GM12878 (cell line): ENCODE data around the gene F2. TPM values are rescaled to one million over a fixed set of nuclear protein-coding genes. Genes with fewer than 3 reads are reported as not detected.

Experiments
- ATAC-seq: fragments of 200-7000 bp; cut with Tn5 transposase; 3 replicates; pipeline ENCODE4 v1.9.1; 2020; ENCODE audit warnings: mild to moderate bottlenecking, moderate library complexity
- BruUV-seq: library from RNA; stranded (reverse); fragments of 400-500 nt; replicated peaks from 2 replicates; lab custom pipeline; 2021; lab: Mats Ljungman, UMichigan
- CTCF ChIA-PET: fragments of 300-600 bp; sonication (Branson Sonifier 250); formaldehyde crosslinking; extraction: SDS; loops from one replicate; lab custom pipeline; 2021; ENCODE audit warnings: inconsistent platforms; lab: Yijun Ruan, JAX
- POLR2A ChIA-PET: fragments of 350-600 bp; formaldehyde crosslinking; extraction: SDS; loops from one replicate; lab custom pipeline; 2021; ENCODE audit warnings: inconsistent platforms; lab: Charles Lee
- RAD21 ChIA-PET: fragments of 300-600 bp; sonication (Branson Sonifier 250); formaldehyde crosslinking; loops from one replicate; lab custom pipeline; 2023; ENCODE audit warnings: antibody characterized with exemption; ENCODE audit not compliant: unreplicated experiment; lab: Charles Lee
- SMC1A ChIA-PET: fragments of 300-600 bp; sonication (Branson Sonifier 250); formaldehyde crosslinking; loops from one replicate; lab custom pipeline; 2023; ENCODE audit not compliant: unreplicated experiment, uncharacterized antibody; lab: Charles Lee
- DNase-seq: peaks from one replicate; pipeline ENCODE4 v3.0.0-alpha.2; 2011; ENCODE audit warnings: low read depth, low spot score
- FAIRE-seq: peaks from 3 replicates; lab custom pipeline; 2011; peaks lifted over from hg19 to GRCh38; lab: Jason Lieb, UNC
- H2AFZ ChIP-seq: 2 replicates; pipeline ENCODE4 v1.6.0; 2011; ENCODE audit warnings: low read depth, low read length, control low read depth; ENCODE audit not compliant: control insufficient read depth
- H3K27ac ChIP-seq: 2 replicates; pipeline ENCODE4 v1.5.1; 2011; ENCODE audit warnings: control low read depth; ENCODE audit not compliant: control insufficient read depth, insufficient read depth
- H3K27me3 ChIP-seq, 2 experiments: replicated peaks in 1 of 2; 2 replicates each; pipeline versions ENCODE4 v1.6.0 to v1.6.1; 2011; ENCODE audit warnings: low read length in 1 of 2; ENCODE audit not compliant: control insufficient read depth in 2 of 2, insufficient read depth in 2 of 2
- H3K36me3 ChIP-seq, 2 experiments: 2 replicates each; pipeline ENCODE4 v1.5.1; 2011; ENCODE audit warnings: low read length in 1 of 2; ENCODE audit not compliant: control insufficient read depth in 2 of 2, insufficient read depth in 2 of 2
- H3K4me1 ChIP-seq: 2 replicates; pipeline ENCODE4 v1.6.1; 2011; ENCODE audit warnings: mild to moderate bottlenecking, low read length, moderate library complexity, mixed read lengths; ENCODE audit not compliant: control insufficient read depth, insufficient read depth
- H3K4me2 ChIP-seq: 2 replicates; pipeline ENCODE4 v1.6.0; 2011; ENCODE audit warnings: control low read depth; ENCODE audit not compliant: control insufficient read depth, insufficient read depth
- H3K4me3 ChIP-seq: fragments of 200-600 bp; sonication (generic); 2 replicates; pipeline ENCODE4 v1.5.1; 2016
- H3K79me2 ChIP-seq: 2 replicates; pipeline ENCODE4 v1.6.0; 2011; ENCODE audit warnings: low read length; ENCODE audit not compliant: control insufficient read depth, insufficient read depth
- H3K9ac ChIP-seq: 2 replicates; pipeline ENCODE4 v1.8.0; 2011; ENCODE audit warnings: low read length, control low read depth, mixed read lengths; ENCODE audit not compliant: control insufficient read depth, insufficient read depth
- H3K9me3 ChIP-seq: replicated peaks from 3 replicates; pipeline ENCODE4 v1.5.1; 2011; ENCODE audit warnings: mild to moderate bottlenecking, low read length; ENCODE audit not compliant: control insufficient read depth, insufficient read depth
- H4K20me1 ChIP-seq: 2 replicates; pipeline ENCODE4 v1.6.0; 2011; ENCODE audit not compliant: control insufficient read depth, insufficient read depth
- BRCA1 ChIP-seq: IDR thresholded peaks from 2 replicates; pipeline ENCODE4 v1.6.1; 2011; ENCODE audit warnings: low read depth, low read length, improper control_type of control experiment
- CREB1 ChIP-seq: IDR thresholded peaks from 2 replicates; pipeline ENCODE4 v1.6.1; 2012; ENCODE audit warnings: low read depth, mild to moderate bottlenecking, inconsistent platforms
- EP300 ChIP-seq, 2 experiments: fragments of 150-350 bp in 1 of 2; IDR thresholded peaks; 2 replicates each; pipeline ENCODE4 v1.6.1; 2011 to 2012; ENCODE audit warnings: low read depth in 2 of 2, low read length in 2 of 2, borderline replicate concordance in 1 of 2, improper control_type of control experiment in 1 of 2, inconsistent platforms in 1 of 2; ENCODE audit not compliant: control insufficient read depth in 1 of 2
- MEF2A ChIP-seq: IDR thresholded peaks from 2 replicates; pipeline ENCODE4 v1.6.1; 2011; ENCODE audit warnings: low read depth, mild to moderate bottlenecking, low read length, moderate library complexity; ENCODE audit not compliant: insufficient read depth
- SKIL ChIP-seq: fragments of 450-650 bp; IDR thresholded peaks from 2 replicates; pipeline ENCODE4 v1.6.1; 2017; ENCODE audit warnings: mild to moderate bottlenecking, low read depth, inconsistent platforms; ENCODE audit not compliant: poor library complexity, severe bottlenecking
- SREBF2 ChIP-seq: IDR thresholded peaks from 2 replicates; pipeline ENCODE4 v1.6.1; 2012; ENCODE audit warnings: mild to moderate bottlenecking, low read length
- ZNF687 ChIP-seq: fragments of 450-650 bp; IDR thresholded peaks from 2 replicates; pipeline ENCODE4 v1.6.1; 2017; ENCODE audit warnings: mild to moderate bottlenecking, moderate library complexity
- WGBS: methylation state at CpG from one replicate; pipeline ENCODE4 v1.1.6; 2016; ENCODE audit warnings: low lambda C conversion rate; ENCODE audit not compliant: insufficient replicate concordance, insufficient coverage; ENCODE audit errors: missing lambda C conversion rate; 5-methylcytosine and 5-hydroxymethylcytosine counted together
- in situ Hi-C: fragments of 300-500 bp; cut with MboI; formaldehyde crosslinking; loops from 9 replicates; pipeline ENCODE4 v1.14.3; 2018; ENCODE audit warnings: mixed read lengths
- intact Hi-C: fragments of 100-400 bp; cut with micrococcal nuclease; formaldehyde crosslinking; loops from one replicate; pipeline ENCODE4 v1.14.2; 2022; ENCODE audit not compliant: unreplicated experiment
- polyA plus RNA-seq, 11 experiments: library from polyadenylated mRNA; depleted of rRNA in 4 of 11; unstranded in 6 of 11; stranded (reverse) in 5 of 11; fragments of >200 nt; fragmentation: Nextera tagmentation in 4 of 11; fragmentation: Illumina TruSeq in 1 of 11; extraction: Ambion mirVana in 4 of 11; extraction: Trizol in 1 of 11; gene quantifications; 1 replicate in 1 of 11; 2 replicates in 10 of 11; pipeline versions ENCODE4 v1.2.1 to v1.2.3, GENCODE V29; 2011 to 2016; ENCODE audit warnings: inconsistent platforms in 2 of 11, missing spikeins in 2 of 11, low read depth in 1 of 11
- total RNA-seq, 4 experiments: library from RNA; depleted of rRNA in 3 of 4; stranded (reverse); fragments of >200 nt in 3 of 4; fragmentation: Illumina TruSeq in 1 of 4; extraction: Trizol in 1 of 4; gene quantifications; 2 replicates each; pipeline versions ENCODE4 v1.2.1 to v1.2.3, GENCODE V29; 2013 to 2021

Gene F2
- total and polyA plus RNA-seq, 10 of the 15 experiments (the other 5 are each of a cell fraction or from before 2014, with no cell fraction given) = 0.23 to 0.72 TPM; not detected in 8

GRCh38 chr11:46697303-46697702 is 21.7 kb upstream of the F2 start:
- BruUV-seq = no TSS peak
- FAIRE-seq = no peak
- CTCF ChIA-PET = no interaction called here
- H3K4me3 ChIP-seq = no peak overlapping the region
- no peak overlapping the region for H2AFZ ChIP-seq
- no peak for DNase-seq
- H4K20me1 ChIP-seq = no peaks in the 10 kb centered on the region
- POLR2A ChIA-PET = interaction anchor here (1.2 kb wide), 1 partner anchor 9 kb away, joined by 3 read pairs; no protein-coding TSS in a partner anchor
- SMC1A ChIA-PET = no interaction called here
- WGBS = 98% methylated on average over 3 of the region's 3 CpGs
- intact Hi-C loops = no loop called here
- H3K9me3 ChIP-seq = no peaks in the 10 kb centered on the region
- H3K79me2 ChIP-seq = peaks cover 22% of the 10 kb centered on the region
- TF ChIP-seq BRCA1 = no peak
- no peak for TF ChIP-seq SKIL
- no peak for TF ChIP-seq ZNF687
- TF ChIP-seq CREB1 = no peak
- no peak for TF ChIP-seq EP300 (IDR thresholded peaks at IDR 0.05; ENCODE audit: borderline replicate concordance in 1 of 2, control insufficient read depth in 1 of 2, low read depth in 2 of 2, low read length in 2 of 2)
- no peak for TF ChIP-seq SREBF2
- no peak for TF ChIP-seq MEF2A
- TF ChIP-seq, all 136 proteins: peak for 0
- Histone ChIP-seq H3K9ac (no peak overlapping the region), H3K4me2 (no peak overlapping the region), H3K4me1 (no peaks in the 10 kb centered on the region; the same call in 1 of the 2 replicates), H3K27me3 (no peaks in the 10 kb centered on the region), H3K36me3 (peaks cover 5 to 10% of the 10 kb centered on the region in 2 experiments; a peak in 3 of 4 replicates), H3K27ac (no peak overlapping the region)
- RAD21 ChIA-PET = no interaction called here
- no peak for ATAC-seq
- in situ Hi-C loops = no loop called here
